Measurements from ENCODE around the gene RBBP9.

GRCh38 chr20:18496740-18497592, at the start of gene RBBP9:
- TF ChIP-seq EZH2 (IDR thresholded peaks at IDR 0.05; ENCODE audit: insufficient read depth, poor library complexity, severe bottlenecking) (no peak), EZH2phosphoT487 (IDR thresholded peaks at IDR 0.05; ENCODE audit: insufficient read depth, low read depth) (no peak)
